K562 (cell line): Measurements from ENCODE around the gene NUP43. TPM values are rescaled to one million over a fixed set of nuclear protein-coding genes. Genes with fewer than 3 reads are reported as not detected.

Source experiments
- ATAC-seq: fragments of 200-7000 bp; cut with Tn5 transposase; 3 replicates; pipeline ENCODE4 v1.9.1; 2020; ENCODE audit warnings: moderate library complexity
- BruUV-seq: library from RNA; stranded (reverse); fragments of 400-500 nt; replicated peaks from 2 replicates; lab custom pipeline; 2021; lab: Mats Ljungman, UMichigan
- CTCF ChIA-PET: fragments of 300-600 bp; formaldehyde crosslinking; extraction: SDS; loops from one replicate; lab custom pipeline; 2021; ENCODE audit warnings: low intra/inter-chr PET ratio; lab: Yijun Ruan, JAX
- POLR2A ChIA-PET: fragments of 300-600, 350-650 bp; sonication (Branson Sonifier 250); formaldehyde crosslinking; extraction: SDS; loops from one replicate; lab custom pipeline; 2021; ENCODE audit warnings: antibody characterized with exemption, inconsistent platforms; lab: Yijun Ruan, JAX
- DNase-seq, 4 experiments: peaks; one replicate each; pipeline versions ENCODE4 v3.0.0 to v3.0.0-alpha.2; 2011 to 2018; ENCODE audit warnings: low spot score in 3 of 4, mixed read lengths in 3 of 4; ENCODE audit errors: extremely low read depth in 1 of 4
- FAIRE-seq: peaks from 2 replicates; lab custom pipeline; 2011; peaks lifted over from hg19 to GRCh38; lab: Jason Lieb, UNC
- H2AFZ ChIP-seq: 2 replicates; pipeline ENCODE4 v1.6.0; 2011; ENCODE audit warnings: low read depth, low read length, control low read depth, inconsistent platforms
- H3K27ac ChIP-seq: fragments of 200-600 bp; 3 replicates; pipeline ENCODE4 v1.8.0; 2011; ENCODE audit warnings: low read depth, mild to moderate bottlenecking, control low read depth, inconsistent platforms, low read length, moderate library complexity, mixed read lengths; ENCODE audit errors: extremely low read depth
- H3K27me3 ChIP-seq, 2 experiments: fragments of 300-600 bp in 1 of 2; 2 replicates in 1 of 2; 3 replicates in 1 of 2; pipeline versions ENCODE4 v1.6.0 to v1.8.0; 2011; ENCODE audit warnings: inconsistent platforms in 2 of 2, low read length in 2 of 2, mild to moderate bottlenecking in 1 of 2, mixed read lengths in 1 of 2, moderate library complexity in 1 of 2; ENCODE audit not compliant: control insufficient read depth in 2 of 2, insufficient read depth in 2 of 2
- H3K36me3 ChIP-seq: fragments of 300-600 bp; 3 replicates; pipeline ENCODE4 v1.8.0; 2011; ENCODE audit warnings: mild to moderate bottlenecking, low read length, inconsistent platforms; ENCODE audit not compliant: control insufficient read depth, insufficient read depth
- H3K4me1 ChIP-seq, 2 experiments: fragments of 200-600 bp in 1 of 2; replicated peaks in 1 of 2; 2 replicates in 1 of 2; 3 replicates in 1 of 2; pipeline versions ENCODE4 v1.5.1 to v1.8.0; 2011; ENCODE audit warnings: inconsistent platforms in 2 of 2, low read length in 2 of 2, mild to moderate bottlenecking in 1 of 2, mixed read lengths in 1 of 2, moderate library complexity in 1 of 2; ENCODE audit not compliant: control insufficient read depth in 2 of 2, insufficient read depth in 2 of 2
- H3K4me2 ChIP-seq: 2 replicates; pipeline ENCODE4 v1.6.1; 2011; ENCODE audit warnings: low read length, control low read depth, inconsistent platforms, mixed read lengths; ENCODE audit not compliant: insufficient read depth
- H3K4me3 ChIP-seq: fragments of 200-600 bp; sonication (generic), shearing (Covaris generic); 2 replicates; pipeline ENCODE4 v1.5.1; 2016; ENCODE audit warnings: control low read depth, inconsistent platforms
- H3K79me2 ChIP-seq: fragments of 200-600 bp; 3 replicates; pipeline ENCODE4 v1.8.0; 2011; ENCODE audit warnings: low read length, inconsistent platforms; ENCODE audit not compliant: control insufficient read depth, insufficient read depth
- H3K9ac ChIP-seq, 2 experiments: 2 replicates each; pipeline versions ENCODE4 v1.6.0 to v1.6.1; 2011; ENCODE audit warnings: low read depth in 2 of 2, low read length in 2 of 2, control low read depth in 1 of 2, inconsistent platforms in 1 of 2, mild to moderate bottlenecking in 1 of 2, mixed read lengths in 1 of 2; ENCODE audit not compliant: insufficient read depth in 1 of 2
- H3K9me1 ChIP-seq: one replicate; pipeline ENCODE4 v1.6.0; 2011; ENCODE audit warnings: inconsistent platforms, mild to moderate bottlenecking, low read length, moderate library complexity; ENCODE audit not compliant: control insufficient read depth, insufficient read depth
- H3K9me3 ChIP-seq: replicated peaks from 2 replicates; pipeline ENCODE4 v1.5.1; 2011; ENCODE audit warnings: low read depth, low read length, inconsistent platforms; ENCODE audit not compliant: control insufficient read depth, insufficient read depth
- H4K20me1 ChIP-seq: replicated peaks from 2 replicates; pipeline ENCODE4 v1.6.1; 2011; ENCODE audit warnings: low read length, inconsistent platforms, mixed read lengths; ENCODE audit not compliant: control insufficient read depth, insufficient read depth
- CBX5 ChIP-seq: IDR thresholded peaks from 2 replicates; pipeline ENCODE4 v1.6.1; 2014; ENCODE audit warnings: low read depth, borderline replicate concordance
- CEBPB ChIP-seq: fragments of 450-650 bp; IDR thresholded peaks from 2 replicates; pipeline ENCODE4 v1.6.1; 2016; ENCODE audit warnings: missing genetic modification characterization, missing compliant biosample characterization
- CEBPG ChIP-seq, 3 experiments: fragments of 200-800 bp in 1 of 3; sonication (Bioruptor generic) in 1 of 3; sonication (generic) in 1 of 3; formaldehyde crosslinking in 1 of 3; IDR thresholded peaks in 2 of 3; conservative IDR thresholded peaks in 1 of 3; 2 replicates each; pipeline versions ENCODE4 v1.6.1 to v1.8.0; 2016 to 2022; ENCODE audit warnings: missing compliant biosample characterization in 2 of 3, missing genetic modification characterization in 2 of 3, mild to moderate bottlenecking in 1 of 3, missing genetic modification reagents in 1 of 3
- CHD1 ChIP-seq: fragments of 200-600 bp; sonication (generic); IDR thresholded peaks from one replicate; pipeline ENCODE4 v1.6.1; 2012; ENCODE audit warnings: mild to moderate bottlenecking, moderate library complexity, low read length, inconsistent platforms
- FOXK1 ChIP-seq: sonication (generic); formaldehyde crosslinking; IDR thresholded peaks from 2 replicates; pipeline ENCODE4 v1.8.0; 2022; ENCODE audit warnings: missing genetic modification reagents, mild to moderate bottlenecking, borderline replicate concordance
- HDAC1 ChIP-seq, 2 experiments: fragments of 450-650 bp; IDR thresholded peaks; 2 replicates each; pipeline ENCODE4 v1.6.1; 2016 to 2017; ENCODE audit warnings: inconsistent platforms in 1 of 2, mild to moderate bottlenecking in 1 of 2, moderate library complexity in 1 of 2
- NONO ChIP-seq, 2 experiments: fragments of 200-400 bp in 1 of 2; fragments of 450-650 bp in 1 of 2; formaldehyde crosslinking in 1 of 2; IDR thresholded peaks; 2 replicates each; pipeline ENCODE4 v1.6.1; 2017; ENCODE audit warnings: low read depth in 2 of 2, mild to moderate bottlenecking in 2 of 2, moderate library complexity in 2 of 2, low read length in 1 of 2
- POLR2AphosphoS2 ChIP-seq: IDR thresholded peaks from 2 replicates; pipeline ENCODE4 v1.6.1; 2012; ENCODE audit warnings: low read length, improper control_type of control experiment
- RBM25 ChIP-seq: fragments of 200-400 bp; formaldehyde crosslinking; IDR thresholded peaks from 2 replicates; pipeline ENCODE4 v1.6.1; 2018; ENCODE audit warnings: low read length, low read depth, moderate library complexity; ENCODE audit not compliant: severe bottlenecking
- SAFB2 ChIP-seq: fragments of 200-400 bp; formaldehyde crosslinking; IDR thresholded peaks from 2 replicates; pipeline ENCODE4 v1.6.1; 2018; ENCODE audit warnings: borderline replicate concordance, low read length, low read depth, moderate library complexity; ENCODE audit not compliant: severe bottlenecking
- SLC30A9 ChIP-seq: fragments of 250-450 bp; sonication (Bioruptor Pico); IDR thresholded peaks from 2 replicates; pipeline ENCODE4 v1.8.0; 2022; ENCODE audit warnings: mild to moderate bottlenecking, moderate library complexity
- TCF7 ChIP-seq: sonication (generic); IDR thresholded peaks from 2 replicates; pipeline ENCODE4 v1.6.1; 2016; ENCODE audit warnings: antibody characterized with exemption, borderline replicate concordance
- TCF7L2 ChIP-seq: fragments of 150-350 bp; IDR thresholded peaks from 2 replicates; pipeline ENCODE4 v1.6.1; 2016; ENCODE audit warnings: low read depth, mild to moderate bottlenecking, low read length, moderate library complexity
- ZNF121 ChIP-seq: sonication (generic); formaldehyde crosslinking; conservative IDR thresholded peaks from 2 replicates; pipeline ENCODE4 v1.8.0; 2022; ENCODE audit warnings: missing genetic modification reagents
- ZNF263 ChIP-seq: sonication (generic); formaldehyde crosslinking; IDR thresholded peaks from 2 replicates; pipeline ENCODE4 v1.8.0; 2022; ENCODE audit warnings: mild to moderate bottlenecking, missing genetic modification reagents, borderline replicate concordance
- ZNF518B ChIP-seq: fragments of 250-450 bp; sonication (Bioruptor Pico); IDR thresholded peaks from 2 replicates; pipeline ENCODE4 v1.5.0; 2021; ENCODE audit warnings: mild to moderate bottlenecking, moderate library complexity
- WGBS: fragments of 100-300 bp; shearing (Covaris generic); methylation state at CpG from one replicate; pipeline ENCODE4 v1.1.6; 2016; ENCODE audit warnings: low coverage, mixed read lengths; ENCODE audit not compliant: insufficient coverage; ENCODE audit errors: missing lambda C conversion rate; 5-methylcytosine and 5-hydroxymethylcytosine counted together
- in situ Hi-C: fragments of 300-500 bp; cut with MboI; formaldehyde crosslinking; loops from 4 replicates; pipeline ENCODE4 v1.15.0; 2018; ENCODE audit warnings: inconsistent platforms, mixed read lengths
- intact Hi-C: fragments of 100-400 bp; cut with micrococcal nuclease; formaldehyde crosslinking; loops from 2 replicates; pipeline ENCODE4 v1.14.2; 2022
- polyA plus RNA-seq, 8 experiments: library from polyadenylated mRNA; depleted of rRNA in 4 of 8; stranded (reverse) in 5 of 8; unstranded in 3 of 8; fragments of >200 nt; fragmentation: Nextera tagmentation in 2 of 8; fragmentation: Illumina TruSeq in 1 of 8; extraction: Ambion mirVana in 2 of 8; extraction: Trizol in 1 of 8; gene quantifications; 2 replicates each; pipeline versions ENCODE4 v1.2.1 to v1.2.3, GENCODE V29; 2011 to 2014; ENCODE audit warnings: inconsistent platforms in 1 of 8, missing spikeins in 1 of 8
- total RNA-seq, 7 experiments: library from RNA; depleted of rRNA in 6 of 7; stranded (reverse); fragments of >200 nt in 6 of 7; fragmentation: Illumina TruSeq in 2 of 7; extraction: Trizol in 2 of 7; gene quantifications; 2 replicates each; pipeline versions ENCODE4 v1.2.1 to v1.2.3, GENCODE V29; 2011 to 2021; ENCODE audit warnings: low replicate concordance in 1 of 7

The NUP43 gene
- total and polyA plus RNA-seq, 9 of the 15 experiments (the other 6 are each of a cell fraction or from before 2014, with no cell fraction given): 28.9 to 136 (median 67.4) TPM

- intact Hi-C loops: no loop called here
- ChIA-PET CTCF (no interaction called here), POLR2A (interaction anchor here (0.6 to 1.2 kb wide), 3 partner anchors 13 to 122 kb away, joined by 3 read pairs; no protein-coding TSS in a partner anchor)
- Histone ChIP-seq H3K27ac (no peak overlapping the region), H3K4me3 (no peak overlapping the region), H2AFZ (no peak overlapping the region), H3K79me2 (peaks cover 6% of the 10 kb centered on the region; the same call in 1 of the 3 replicates), H3K9me1 (no peaks in the 10 kb centered on the region), H3K9ac (no peak overlapping the region), H3K4me1 (peaks cover 3 to 6% of the 10 kb centered on the region in 2 experiments; a peak in 3 of 5 replicates), H3K9me3 (no peaks in the 10 kb centered on the region), H3K27me3 (no peaks in the 10 kb centered on the region), H3K36me3 (peaks cover 92% of the 10 kb centered on the region), H4K20me1 (no peaks in the 10 kb centered on the region), H3K4me2 (no peak overlapping the region)
- ATAC-seq (no peak), FAIRE-seq (no peak), DNase-seq (no peak)
- BruUV-seq: no TSS peak
- TF ChIP-seq CEBPB: 0 out of 2 replicates have a peak, but pooled peaks have one; percentile 16
- TF ChIP-seq ZNF518B (CRISPR knock-in tag): no peak
- no peak for TF ChIP-seq SLC30A9 (CRISPR knock-in tag)
- no peak for TF ChIP-seq CHD1
- TF ChIP-seq CBX5: no peak
- no peak for TF ChIP-seq CEBPG (CRISPR knock-in tag; IDR thresholded peaks at IDR 0.05)
- peak; percentile 37 to 45; a peak in 3 of 4 replicates for TF ChIP-seq CEBPG (tag; conservative IDR thresholded peaks at IDR 0.05 in 1 of 2, IDR thresholded peaks at IDR 0.05 in 1 of 2)
- peak; percentile 95 for TF ChIP-seq ZNF121 (CRISPR knock-in tag)
- TF ChIP-seq POLR2AphosphoS2: no peak
- no peak for TF ChIP-seq NONO (IDR thresholded peaks at IDR 0.05; ENCODE audit: low read depth in 2 of 2, low read length in 1 of 2)
- 0 out of 2 replicates have a peak, but pooled peaks have one; percentile 24 for TF ChIP-seq FOXK1
- TF ChIP-seq TCF7L2: no peak
- no peak for TF ChIP-seq SAFB2
- TF ChIP-seq TCF7: no peak
- no peak for TF ChIP-seq ZNF263 (CRISPR knock-in tag)
- TF ChIP-seq HDAC1 (IDR thresholded peaks at IDR 0.05): no peak
- TF ChIP-seq RBM25: peak; percentile 67
- WGBS: 95% methylated on average over 1 of the region's 1 CpG
- in situ Hi-C loops: no loop called here
Observed at GRCh38 chr6:149734915-149735314, 11.4 kb downstream of the NUP43 start.
